GM19455 (cell line): ENCODE data around the gene ERBB4.

Experiments used
- ATAC-seq: cut with Tn5 transposase; IDR thresholded peaks from one replicate; pipeline ENCODE4 v1.9.1; 2021; ENCODE audit not compliant: unreplicated experiment

Gene ERBB4

DNA sequence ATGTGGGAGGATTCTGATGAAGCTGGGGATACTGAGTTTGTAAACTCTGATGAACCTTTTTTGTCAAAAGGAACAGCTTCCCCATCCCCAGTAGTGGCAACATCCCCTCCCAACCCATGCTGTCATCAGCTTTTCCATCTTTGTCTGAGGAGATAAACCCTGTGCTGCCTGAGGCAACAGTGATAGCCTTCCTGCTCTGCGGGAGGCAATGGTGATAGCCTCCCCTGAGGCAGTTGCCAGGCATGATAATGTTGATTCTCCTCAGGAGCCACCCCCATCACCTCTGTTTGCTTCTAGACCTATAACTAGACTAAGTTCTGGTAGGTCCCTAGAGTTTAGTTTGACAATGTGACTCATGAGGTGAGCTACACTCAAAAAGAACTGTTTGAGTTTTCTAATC lies 97.5 kb downstream of the ERBB4 start:
- no peak for ATAC-seq

DNA sequence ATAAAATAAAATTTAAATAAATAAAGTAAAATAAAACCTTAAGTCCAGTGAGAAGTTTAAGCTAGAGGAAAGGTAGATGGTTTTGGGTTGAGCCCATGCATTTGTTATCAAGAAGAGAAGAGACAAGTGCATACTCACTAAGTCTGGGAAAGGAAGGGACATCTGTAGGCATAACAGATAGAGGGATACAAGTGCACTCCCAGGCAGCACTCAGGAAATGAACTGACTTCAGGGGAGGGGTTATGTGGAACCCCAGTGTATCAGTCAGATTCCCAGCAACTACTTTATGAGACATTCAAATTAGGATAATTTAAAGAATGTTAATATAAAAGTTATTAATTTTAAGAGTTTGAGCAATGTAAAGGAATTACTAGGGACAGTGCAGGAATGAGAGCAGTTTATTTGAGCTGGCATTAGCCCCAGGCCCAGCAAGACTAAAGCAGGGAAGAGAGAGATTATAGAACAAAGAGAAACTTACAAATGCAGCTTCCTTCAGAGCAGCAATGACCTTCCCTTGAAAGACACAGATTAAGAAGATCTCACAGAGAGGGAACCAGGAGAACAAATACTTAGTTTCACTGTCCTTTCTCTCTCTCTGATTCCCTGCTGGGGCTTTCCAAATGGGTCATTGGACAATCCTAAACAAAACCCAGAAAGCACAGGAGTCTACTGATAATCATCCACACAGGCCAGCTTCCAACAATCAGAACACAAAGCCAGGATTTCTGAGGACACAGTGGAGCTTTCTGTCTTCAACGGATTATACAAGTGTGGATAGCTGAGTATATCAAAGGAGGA lies 109.7 kb downstream of the ERBB4 start:
- ATAC-seq, result no peak

DNA sequence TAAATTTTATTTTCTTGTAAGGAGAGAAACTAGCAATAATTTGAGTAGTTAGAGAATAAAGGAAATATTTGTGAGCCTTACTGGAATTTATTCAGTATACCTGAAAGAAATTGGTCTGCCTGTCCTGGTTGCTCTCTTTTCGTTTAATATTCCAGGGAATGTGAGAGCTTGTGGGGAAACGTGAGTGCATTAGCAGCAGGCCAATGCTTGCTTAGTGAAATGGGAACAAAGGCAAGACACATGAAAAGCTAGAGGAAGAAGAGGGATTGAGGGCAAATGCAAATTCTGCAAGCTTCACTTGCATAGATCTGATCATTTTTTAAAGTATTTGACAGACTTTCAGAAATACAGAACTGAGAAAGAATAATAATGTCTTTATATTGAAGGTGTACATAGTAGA lies 111.0 kb downstream of the ERBB4 start:
- ATAC-seq, result no peak

DNA sequence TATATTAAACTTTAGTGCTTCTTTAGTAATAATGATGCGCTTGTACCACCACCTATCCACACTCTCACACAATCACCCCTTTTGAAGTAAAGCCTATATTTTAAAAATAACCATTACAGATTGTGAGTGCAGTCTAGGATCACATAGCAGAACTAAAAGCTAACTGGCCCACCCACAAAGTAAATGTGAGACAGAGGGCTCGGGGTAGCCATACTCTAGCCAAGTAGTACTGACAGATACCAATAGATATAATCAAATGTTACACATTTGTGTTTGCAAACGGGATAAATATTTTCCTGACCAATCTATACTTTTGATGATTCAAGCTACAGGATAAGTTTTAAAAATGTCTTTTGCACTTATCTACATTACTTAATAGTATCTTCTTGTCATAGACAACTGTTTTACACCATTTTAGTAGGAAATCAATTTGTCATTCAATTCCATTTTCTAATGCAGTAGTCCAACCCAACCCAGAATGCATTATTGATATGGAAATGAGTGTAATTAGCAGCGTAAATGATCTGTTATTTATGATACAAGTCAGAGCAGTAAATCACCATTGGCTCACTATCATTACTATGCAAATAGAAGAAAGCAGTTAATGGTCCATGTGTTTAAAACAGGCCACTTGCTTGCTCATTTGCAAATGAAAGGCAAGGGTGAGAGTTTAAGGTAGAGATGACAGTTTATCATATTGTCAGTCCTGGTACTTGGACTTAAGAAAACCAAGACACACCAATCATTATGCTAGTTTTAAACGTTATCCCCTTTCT lies 111.8 kb downstream of the ERBB4 start:
- ATAC-seq, result no peak

DNA sequence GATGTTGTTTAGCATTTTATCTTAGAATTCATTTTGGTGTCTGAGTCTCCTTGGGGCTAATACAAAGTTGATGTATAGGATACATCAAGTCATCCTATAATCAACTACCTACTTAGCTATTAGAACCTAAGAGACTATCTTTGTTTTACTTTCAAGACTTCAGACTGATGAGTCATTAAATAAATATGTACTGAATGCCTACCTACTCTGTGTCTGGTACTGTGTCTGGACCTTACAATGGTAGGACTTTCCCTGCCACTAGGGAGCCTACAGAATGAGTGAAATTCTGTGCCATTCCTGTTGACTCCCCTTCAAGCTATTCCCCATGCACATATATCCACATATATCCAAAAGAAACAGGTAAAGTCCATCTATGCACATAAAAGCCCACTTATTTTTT lies 114.5 kb downstream of the ERBB4 start:
- ATAC-seq, result no peak

DNA sequence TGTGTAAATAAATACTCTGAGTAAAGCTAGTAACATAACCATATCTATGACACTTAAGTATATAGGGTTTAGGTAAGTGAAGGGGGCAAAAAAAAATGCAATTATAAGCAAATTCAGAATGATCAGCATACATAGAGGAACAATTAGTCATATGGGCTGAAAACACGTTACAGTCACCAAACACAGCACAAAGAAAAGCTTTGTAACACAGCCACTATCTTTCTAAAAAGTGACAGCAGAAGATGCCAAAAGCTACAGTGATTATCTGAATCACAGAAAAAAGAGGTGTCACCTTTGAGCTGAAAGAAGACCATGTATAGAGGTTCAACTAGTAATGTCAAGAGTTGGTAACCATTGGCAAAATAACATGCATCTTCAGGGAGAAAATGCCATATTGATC lies 115.5 kb downstream of the ERBB4 start:
- no peak for ATAC-seq

DNA sequence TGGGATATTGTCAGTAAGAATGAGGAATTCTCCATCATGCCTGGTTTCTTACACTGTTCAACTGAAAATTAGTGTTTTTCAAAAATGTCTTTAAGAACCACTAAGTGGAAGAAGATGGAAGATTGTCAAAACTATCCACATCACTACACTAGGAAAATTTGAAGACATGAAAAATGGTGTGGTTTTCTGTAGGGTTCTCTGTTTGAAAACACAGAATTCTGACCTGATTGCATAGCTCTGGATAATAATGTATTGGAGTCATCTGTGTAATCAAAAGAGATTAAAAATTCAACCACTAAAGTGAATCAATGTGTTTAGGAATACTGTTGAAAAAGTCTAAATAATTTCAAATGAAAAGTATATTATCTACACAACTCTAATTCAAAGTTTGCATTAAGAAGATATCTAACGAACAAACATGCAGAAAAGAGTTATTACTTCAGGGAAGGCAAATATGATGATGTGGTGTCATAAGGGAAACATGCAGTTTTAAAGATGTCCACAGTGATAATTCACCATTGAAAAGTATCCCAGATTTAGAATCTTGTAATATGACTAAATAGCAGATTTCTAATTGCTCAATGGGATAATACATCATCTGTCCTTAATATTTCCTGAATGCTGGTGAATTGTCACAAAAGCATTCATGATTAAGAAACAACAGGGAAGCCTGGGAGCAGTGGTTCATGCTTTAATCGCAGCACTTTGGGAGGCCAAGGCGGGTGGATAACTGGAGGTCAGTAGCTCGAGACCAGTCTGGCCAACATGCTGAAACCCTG lies 116.9 kb downstream of the ERBB4 start:
- no peak for ATAC-seq

DNA sequence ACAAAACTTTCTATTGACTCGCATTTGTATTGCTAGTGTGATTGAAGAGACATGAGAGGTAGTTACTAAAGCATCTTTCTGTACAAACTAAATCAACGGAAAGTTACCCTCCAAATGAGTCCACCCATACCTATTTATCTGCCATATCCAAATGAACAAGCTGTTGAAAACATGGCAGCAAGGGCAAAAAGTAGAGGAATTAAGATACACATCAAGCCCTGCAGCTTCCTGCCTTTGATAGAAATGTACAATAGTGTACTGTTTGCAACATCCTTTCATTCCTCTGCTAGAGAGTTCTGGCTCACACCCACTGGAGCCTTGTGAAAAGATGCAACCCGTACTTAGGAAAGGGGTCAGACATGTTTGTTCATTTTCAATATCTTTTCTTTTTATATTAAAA lies 122.5 kb downstream of the ERBB4 start:
- ATAC-seq, result no peak

DNA sequence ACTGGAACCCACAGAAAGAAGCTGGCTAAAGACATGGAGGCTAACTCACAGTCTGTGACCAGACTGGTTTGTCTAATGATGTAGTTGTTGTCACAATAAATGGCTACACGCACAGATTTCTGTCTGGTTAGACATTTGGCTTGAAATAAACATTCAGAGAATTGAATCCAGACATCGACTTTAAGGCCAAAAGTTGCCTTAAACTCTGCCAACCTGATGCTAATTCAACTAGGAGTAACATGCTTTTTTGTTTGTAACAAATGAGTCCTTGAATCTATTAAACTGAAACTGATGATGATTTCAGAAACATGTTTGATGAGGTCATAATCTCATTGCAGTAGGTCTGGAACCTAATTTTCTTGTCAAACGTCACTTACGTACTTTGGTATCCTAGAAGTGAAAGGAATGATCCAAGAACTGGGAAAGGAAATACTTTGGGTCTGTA lies 123.8 kb downstream of the ERBB4 start:
- ATAC-seq, result no peak

DNA sequence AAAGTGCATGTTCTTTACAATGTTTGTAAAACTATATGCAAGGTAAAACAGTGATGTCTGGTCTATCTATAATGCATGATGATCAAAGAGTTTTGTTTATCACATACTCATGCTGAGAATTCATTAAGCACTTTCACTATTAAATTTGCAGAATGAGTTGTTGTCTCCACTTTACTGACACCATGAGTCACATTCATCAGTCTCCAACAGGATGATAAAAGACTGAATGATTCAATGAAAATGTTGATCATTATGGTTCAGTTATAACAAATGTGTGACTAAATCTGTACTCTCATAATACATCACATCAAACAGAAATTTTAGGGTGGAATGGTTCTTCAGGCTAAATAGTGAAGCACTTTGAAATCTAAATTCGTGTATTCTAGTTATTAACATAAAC lies 129.0 kb downstream of the ERBB4 start:
- no peak for ATAC-seq

DNA sequence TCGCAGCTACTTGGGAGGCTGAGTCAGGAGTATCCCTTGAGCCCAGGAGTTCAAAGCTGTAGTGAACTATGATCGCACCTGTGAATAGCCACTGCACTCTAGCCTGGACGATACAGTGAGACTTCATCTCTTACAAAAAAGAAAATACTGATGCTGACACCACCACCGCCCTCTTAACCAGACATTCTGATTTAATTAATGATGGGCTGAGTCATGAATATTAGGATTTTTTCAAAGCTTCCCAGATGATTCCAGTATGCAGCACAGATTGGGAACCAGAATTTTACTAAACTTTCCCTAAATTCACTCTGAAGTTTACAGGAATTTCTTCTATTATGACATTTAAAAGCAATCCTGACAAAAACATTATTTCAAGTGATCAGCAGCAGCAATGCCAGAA lies 130.1 kb downstream of the ERBB4 start:
- no peak for ATAC-seq

DNA sequence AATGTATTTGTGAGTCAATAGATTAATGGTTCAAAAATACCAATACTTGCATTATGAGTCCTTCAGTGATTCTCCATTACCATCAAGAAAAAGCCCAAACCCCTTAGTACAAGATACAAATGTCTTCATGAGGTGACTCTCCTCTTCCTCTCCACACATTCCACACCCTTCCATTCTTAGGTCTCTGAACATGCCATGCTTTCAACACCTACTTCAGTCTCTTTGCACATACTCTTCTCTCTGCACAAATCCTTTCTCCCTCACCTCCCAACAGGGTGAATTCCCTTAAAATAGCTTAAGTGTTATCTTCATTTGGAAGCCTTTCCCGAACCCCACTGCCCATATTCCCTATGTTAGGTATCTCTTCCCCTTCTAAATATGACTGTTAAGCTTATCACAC lies 131.9 kb downstream of the ERBB4 start:
- no peak for ATAC-seq

DNA sequence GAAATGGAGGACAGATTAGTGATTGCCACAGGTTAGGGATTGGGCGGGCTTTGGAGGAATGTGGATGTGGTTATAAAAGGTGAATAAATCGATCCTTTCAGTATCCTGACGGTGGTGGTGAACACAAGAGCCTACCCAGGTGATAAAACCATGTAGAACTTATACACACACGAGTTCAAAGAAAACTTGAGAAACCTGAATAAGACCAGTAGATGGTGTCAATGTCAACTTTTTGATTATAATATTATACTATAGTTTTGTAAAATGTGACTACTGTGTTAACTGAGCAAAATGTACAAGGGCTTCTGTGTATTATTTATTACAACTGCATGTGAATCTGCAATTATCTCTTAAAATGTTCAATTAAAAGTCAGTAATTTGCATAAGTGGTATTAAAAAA lies 136.3 kb downstream of the ERBB4 start:
- ATAC-seq, result no peak

DNA sequence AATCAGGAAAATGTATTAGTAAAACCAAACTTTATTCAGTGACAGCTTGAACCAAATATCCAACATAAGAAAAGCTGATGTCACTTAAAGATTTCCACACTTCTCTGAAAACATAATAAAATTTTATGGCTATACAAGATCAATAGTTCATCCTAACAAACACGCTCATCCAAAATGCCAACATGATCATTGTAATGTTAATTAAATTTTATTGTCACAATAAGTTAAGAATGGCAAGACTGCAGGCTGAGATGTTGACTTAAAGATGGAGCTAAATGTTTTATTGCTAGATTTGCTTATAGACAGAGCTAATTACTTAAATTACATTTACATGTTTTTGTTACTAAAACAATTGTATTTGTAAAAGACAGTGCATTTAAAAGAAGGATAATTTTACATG lies 140.3 kb downstream of the ERBB4 start:
- no peak for ATAC-seq

DNA sequence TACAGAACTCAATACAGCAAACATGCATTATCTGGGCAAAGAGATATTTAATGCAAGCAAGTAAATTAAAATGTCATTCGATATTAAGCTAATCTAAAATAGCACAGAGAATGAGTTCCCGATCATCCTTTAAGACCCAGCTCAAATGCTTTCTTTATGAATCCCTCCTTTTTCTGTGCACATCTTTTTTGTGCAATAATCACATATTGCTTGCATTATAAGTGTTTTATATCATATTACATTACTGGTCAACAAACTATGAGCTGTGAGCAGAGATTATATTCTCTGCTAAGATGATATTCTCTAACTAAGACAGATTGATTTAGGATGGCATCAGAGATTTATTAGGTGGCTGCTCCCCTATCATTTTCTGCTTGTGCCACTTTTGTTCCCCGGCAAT lies 146.1 kb downstream of the ERBB4 start:
- no peak for ATAC-seq

DNA sequence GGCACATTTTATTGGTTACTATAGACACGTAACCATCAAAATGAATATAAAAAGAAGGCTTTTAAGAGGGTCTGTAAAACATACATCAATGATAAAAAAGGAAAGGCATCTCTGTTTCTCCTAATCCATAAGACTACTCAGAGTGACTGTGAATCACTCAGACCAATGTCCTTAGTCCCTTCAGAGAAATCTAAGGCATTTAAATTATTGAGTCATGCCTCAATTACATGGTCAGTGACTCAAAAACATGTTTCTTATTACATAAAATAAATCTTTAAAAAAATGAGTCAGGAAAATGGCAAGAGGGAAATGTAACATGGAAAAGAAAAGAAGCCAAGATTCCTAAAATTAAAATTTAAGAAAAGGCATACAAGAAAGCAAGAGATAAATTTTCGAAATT lies 146.6 kb downstream of the ERBB4 start:
- ATAC-seq, result no peak

DNA sequence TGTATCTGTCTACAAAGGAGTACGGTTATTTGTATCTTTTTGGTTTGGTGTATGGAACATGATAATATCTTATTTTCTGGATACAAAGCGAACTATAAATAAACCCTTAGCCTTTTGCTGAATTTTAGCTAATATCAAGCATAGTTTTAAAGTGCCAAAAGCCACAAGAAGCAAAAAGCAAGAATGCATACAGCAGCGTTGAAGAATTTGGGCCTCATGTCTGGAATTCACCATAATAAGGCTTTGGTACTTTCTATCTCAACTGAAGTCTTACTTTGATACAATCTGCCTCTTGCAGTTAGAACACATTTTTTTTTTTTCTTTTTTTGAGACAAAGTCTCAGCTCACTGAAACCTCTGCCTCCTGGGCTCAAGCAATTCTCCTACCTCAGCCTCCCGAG lies 151.5 kb downstream of the ERBB4 start:
- no peak for ATAC-seq

DNA sequence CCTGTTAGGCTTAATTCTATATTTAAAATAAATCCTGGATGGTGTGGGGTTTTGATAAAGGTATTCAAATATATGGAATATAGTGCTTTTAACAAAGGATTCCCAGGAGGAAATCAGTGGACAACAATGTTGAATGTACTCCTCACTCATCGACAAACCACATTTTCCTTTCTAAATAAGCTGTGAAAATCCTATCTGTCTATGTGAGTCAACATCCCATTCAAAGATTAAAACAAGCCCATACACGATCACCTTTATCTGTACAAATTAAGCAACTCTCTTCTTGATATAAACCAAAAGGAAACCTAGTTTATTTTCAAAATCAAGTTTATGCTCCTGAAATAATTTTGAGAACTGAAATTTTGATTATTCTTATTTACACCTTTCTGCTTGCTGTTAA lies 153.4 kb downstream of the ERBB4 start:
- no peak for ATAC-seq

DNA sequence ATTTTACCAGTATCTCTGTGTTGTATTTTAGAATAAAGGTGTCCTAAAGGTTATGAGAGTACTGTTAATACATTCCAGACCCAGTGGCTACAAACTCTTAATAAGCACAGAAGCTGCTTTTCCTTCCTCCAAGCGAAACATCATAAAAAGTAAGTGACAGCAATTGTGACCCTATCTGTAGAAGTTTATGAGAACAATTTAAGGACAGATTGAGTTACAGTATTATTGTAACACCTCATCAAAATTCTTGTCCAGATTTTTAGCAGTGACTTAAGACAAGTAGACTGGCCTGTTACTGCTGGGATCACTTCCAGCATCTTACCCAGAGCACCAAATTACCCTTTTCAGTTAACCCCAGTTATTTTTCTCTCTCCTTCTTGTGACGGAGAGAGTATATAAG lies 154.6 kb downstream of the ERBB4 start:
- ATAC-seq, result no peak

DNA sequence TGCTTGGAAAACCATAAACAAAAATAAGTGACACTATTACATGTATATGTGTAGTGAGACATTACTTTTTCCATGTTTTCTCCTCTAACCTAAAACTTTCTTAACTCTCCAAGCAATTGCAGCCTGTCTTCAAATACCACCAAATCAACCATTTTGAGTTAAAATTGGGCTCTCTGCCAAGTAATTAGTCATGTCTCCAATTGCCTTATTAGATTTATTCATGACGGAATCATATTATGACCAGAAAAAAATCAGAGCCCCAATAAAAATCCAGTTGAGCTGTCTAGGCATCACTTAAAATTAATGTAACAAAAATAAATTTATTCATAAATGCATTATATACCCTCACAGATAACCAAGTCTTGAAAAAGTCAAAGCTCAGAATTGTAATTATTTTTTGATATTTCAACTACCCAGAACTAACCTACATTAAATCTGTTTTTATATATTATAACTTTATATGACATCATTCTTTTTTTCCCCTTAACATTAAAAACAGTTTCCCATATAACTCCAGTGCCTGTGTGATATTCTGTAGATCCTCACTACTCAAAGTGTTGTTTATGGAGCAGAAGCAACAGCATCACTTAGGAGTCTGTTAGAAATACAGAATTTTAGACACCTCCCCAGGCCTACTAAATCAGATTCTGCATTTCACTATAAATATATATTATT lies 157.0 kb downstream of the ERBB4 start:
- no peak for ATAC-seq

DNA sequence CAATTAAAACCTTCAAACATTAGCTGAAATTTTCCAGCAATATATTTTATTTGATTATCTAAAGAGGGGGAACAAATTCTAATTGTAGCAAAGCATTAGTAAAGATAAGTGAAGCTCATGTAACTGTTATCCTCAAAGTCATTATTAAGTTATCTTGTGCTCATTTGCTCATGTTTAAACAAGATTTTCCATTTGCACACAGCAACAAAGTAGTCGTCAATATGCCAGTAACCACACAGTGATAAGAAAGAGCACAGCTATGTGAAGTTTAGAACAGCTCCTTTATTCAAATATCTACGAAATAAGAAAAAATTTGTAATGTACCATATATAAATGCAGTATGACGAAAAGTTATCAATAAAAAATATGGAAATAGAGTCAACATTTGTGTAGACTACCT lies 159.5 kb downstream of the ERBB4 start:
- ATAC-seq, result no peak
